ENCODE data around the gene PRDM15.

PRDM15 gene

DNA sequence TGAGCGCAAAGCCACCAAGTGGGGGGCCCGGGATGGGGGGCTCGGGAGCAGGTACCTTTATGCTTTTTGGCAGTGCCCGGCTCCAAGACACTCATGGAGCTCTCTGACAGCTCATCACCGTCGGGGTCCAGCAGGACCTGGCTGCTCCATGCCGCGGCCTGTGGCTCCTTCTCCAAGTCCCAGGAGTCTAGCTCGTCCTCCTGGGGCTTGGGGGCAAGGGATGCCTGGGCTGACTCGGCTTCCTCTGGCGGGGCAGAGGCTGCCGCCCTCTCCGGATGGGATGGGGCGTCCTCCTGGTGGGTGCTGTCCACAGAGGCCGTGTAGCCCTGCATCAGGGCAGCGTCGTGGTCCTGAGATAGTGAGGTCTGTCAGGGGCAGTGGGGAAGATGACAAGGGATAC, 19.9 kb upstream of the PRDM15 start:
- H3K27me3 ChIP-seq (ENCODE audit: control insufficient read depth in 2 of 2, insufficient read depth in 2 of 2, low read length in 2 of 2) = no peaks in the 10 kb centered on the region
- peaks cover 0 to 4% of the 10 kb centered on the region in 2 donors for H3K4me1 ChIP-seq (ENCODE audit: control insufficient read depth in 2 of 2, insufficient read depth in 2 of 2, low read length in 2 of 2)
- no peak overlapping the region for H3K9ac ChIP-seq (ENCODE audit: low read depth in 1 of 2, low read length in 2 of 2)
- no peak overlapping the region for H3K27ac ChIP-seq (ENCODE audit: low read depth in 2 of 2, low read length in 2 of 2)
- peaks cover 5 to 8% of the 10 kb centered on the region in 2 donors for H3K36me3 ChIP-seq (ENCODE audit: control insufficient read depth in 2 of 2, insufficient read depth in 2 of 2, low read length in 2 of 2)
- no peaks in the 10 kb centered on the region for H3K9me3 ChIP-seq (ENCODE audit: control insufficient read depth in 2 of 2, low read length in 2 of 2)
- H3K4me3 ChIP-seq (ENCODE audit: low read length in 2 of 2) = no peak overlapping the region

DNA sequence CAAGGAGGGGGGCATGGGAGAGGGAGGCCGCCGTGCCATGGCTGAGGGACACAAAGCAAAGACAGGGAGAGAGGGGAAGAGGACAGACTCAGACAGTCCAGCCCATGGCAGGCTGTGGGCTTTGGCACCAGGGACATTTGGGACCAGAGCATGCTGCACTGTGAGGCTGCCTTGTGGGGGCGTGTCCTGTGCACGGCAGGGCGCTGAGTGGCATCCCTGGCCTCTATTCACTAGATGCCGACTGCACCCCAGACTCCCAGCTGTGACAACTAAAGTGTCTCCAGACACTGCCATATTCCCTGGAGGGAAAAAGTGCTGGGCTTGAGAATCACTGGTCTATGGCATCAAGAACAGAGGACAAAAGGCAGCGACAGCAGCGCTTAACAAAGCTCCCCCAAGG, 18.6 kb upstream of the PRDM15 start:
- Histone ChIP-seq H3K9me3 (ENCODE audit: control insufficient read depth in 2 of 2, low read length in 2 of 2) (no peaks in the 10 kb centered on the region), H3K4me1 (ENCODE audit: control insufficient read depth in 2 of 2, insufficient read depth in 2 of 2, low read length in 2 of 2) (peaks cover 0 to 4% of the 10 kb centered on the region in 2 donors), H3K27ac (ENCODE audit: low read depth in 2 of 2, low read length in 2 of 2) (no peak overlapping the region), H3K9ac (ENCODE audit: low read depth in 1 of 2, low read length in 2 of 2) (no peak overlapping the region), H3K36me3 (ENCODE audit: control insufficient read depth in 2 of 2, insufficient read depth in 2 of 2, low read length in 2 of 2) (peaks cover 5 to 8% of the 10 kb centered on the region in 2 donors), H3K4me3 (ENCODE audit: low read length in 2 of 2) (no peak overlapping the region), H3K27me3 (ENCODE audit: control insufficient read depth in 2 of 2, insufficient read depth in 2 of 2, low read length in 2 of 2) (no peaks in the 10 kb centered on the region)

DNA sequence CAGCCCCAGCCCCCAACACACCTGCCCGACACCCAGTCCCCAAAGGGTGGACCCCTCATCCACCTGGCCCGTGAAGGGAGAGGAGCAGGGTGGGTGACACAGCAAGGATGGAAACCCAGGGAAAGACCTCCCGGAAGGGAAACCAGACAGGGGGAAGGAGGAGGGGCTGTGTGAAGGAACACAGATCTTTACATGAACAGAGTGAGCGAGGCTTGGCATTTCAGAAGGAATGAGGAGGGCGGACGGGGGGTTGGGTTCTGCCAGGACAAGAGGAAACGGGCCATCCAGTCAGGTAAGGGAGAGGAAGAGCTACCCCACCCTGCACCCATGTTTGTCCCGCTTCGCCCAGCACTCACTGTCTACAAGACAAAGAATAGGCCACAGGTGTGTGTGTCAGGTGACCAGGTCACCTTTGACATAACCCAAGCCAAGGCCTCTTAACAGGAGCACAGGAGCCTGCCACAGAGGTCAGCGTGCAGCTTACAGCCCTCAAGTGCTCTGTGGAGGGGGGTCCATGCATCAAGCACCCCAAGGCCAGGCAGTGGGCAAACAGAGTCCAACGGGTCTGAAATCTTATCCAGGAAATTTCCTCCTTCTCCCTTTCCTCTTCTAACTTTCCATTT, 18.0 kb upstream of the PRDM15 start:
- Histone ChIP-seq H3K36me3 (ENCODE audit: control insufficient read depth in 2 of 2, insufficient read depth in 2 of 2, low read length in 2 of 2) (peaks cover 5 to 7% of the 10 kb centered on the region in 2 donors), H3K27ac (ENCODE audit: low read depth in 2 of 2, low read length in 2 of 2) (no peak overlapping the region), H3K4me3 (ENCODE audit: low read length in 2 of 2) (no peak overlapping the region), H3K9ac (ENCODE audit: low read depth in 1 of 2, low read length in 2 of 2) (no peak overlapping the region), H3K27me3 (ENCODE audit: control insufficient read depth in 2 of 2, insufficient read depth in 2 of 2, low read length in 2 of 2) (no peaks in the 10 kb centered on the region), H3K4me1 (ENCODE audit: control insufficient read depth in 2 of 2, insufficient read depth in 2 of 2, low read length in 2 of 2) (peaks cover 0 to 4% of the 10 kb centered on the region in 2 donors), H3K9me3 (ENCODE audit: control insufficient read depth in 2 of 2, low read length in 2 of 2) (no peaks in the 10 kb centered on the region)

DNA sequence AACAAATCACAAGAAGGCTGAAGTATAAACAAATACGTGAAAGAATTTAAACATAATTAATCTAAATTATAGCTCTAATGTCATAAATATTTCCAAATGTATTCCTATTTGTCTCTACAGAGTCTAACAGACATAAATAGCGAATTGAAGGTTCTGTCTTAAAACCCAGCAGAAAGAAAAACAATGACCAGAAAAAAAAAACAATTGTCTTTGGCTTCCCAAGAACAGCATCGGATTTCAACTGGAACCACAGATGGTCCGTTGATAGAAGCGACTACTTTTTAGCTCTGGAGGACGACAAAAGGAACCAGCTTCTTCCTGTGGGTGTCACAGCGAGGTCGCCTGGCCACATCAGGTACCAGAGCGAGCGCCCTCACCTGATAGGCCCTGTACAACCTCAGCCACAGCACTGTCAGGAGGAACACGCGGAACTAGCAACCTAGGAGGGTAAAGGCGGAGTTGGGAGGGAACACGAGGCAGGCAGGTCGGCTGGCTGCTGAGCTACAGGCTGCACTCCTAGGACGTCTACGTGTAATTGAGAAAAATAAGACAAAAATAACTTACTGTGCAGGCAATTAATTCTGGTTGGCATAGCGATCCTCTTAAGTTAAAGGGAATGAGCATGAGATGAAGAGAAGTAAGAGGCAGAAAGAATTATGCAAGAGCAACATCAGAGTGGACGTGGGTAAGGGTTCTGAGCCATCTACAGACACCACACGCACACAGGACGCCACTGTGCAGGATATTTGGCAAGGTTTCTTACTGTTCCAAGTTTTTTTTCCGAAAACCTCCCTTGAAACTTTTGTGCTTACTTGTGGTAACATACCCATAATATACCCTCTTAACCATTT, 16.7 kb upstream of the PRDM15 start:
- Histone ChIP-seq H3K9me3 (ENCODE audit: control insufficient read depth in 2 of 2, low read length in 2 of 2) (no peaks in the 10 kb centered on the region), H3K36me3 (ENCODE audit: control insufficient read depth in 2 of 2, insufficient read depth in 2 of 2, low read length in 2 of 2) (peaks cover 3 to 5% of the 10 kb centered on the region in 2 donors), H3K4me3 (ENCODE audit: low read length in 2 of 2) (no peak overlapping the region), H3K4me1 (ENCODE audit: control insufficient read depth in 2 of 2, insufficient read depth in 2 of 2, low read length in 2 of 2) (peaks cover 0 to 4% of the 10 kb centered on the region in 2 donors), H3K27me3 (ENCODE audit: control insufficient read depth in 2 of 2, insufficient read depth in 2 of 2, low read length in 2 of 2) (no peaks in the 10 kb centered on the region), H3K9ac (ENCODE audit: low read depth in 1 of 2, low read length in 2 of 2) (no peak overlapping the region), H3K27ac (ENCODE audit: low read depth in 2 of 2, low read length in 2 of 2) (no peak overlapping the region)

DNA sequence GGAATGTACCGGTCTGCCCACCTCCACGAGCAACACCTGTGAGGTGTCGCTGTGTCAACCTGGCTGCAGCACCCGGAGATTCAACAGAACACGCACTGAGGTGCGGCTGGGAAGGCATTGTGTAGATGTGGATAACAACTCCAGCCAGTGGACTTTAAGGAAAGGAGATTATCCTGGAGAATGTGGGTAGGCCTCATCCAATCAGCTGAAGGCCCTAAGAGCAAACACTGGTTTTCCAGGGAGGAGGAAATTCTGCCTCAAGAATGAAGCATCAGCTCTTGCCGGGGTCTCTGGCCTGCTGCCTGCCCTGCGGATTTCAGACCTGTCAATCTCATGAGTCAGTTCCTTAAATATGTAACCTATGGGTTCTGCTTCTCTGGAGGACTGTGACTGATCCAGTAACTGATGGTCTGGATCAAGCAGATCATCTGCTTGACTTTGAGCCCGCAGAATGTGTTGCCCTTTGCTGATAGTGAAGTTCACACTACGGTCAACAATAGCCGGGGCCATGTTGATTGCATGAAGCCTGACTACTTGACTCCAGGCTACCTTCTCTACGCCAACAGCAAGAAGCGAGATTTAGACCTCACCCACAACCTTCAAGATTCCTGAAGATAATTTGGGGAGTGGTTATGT, 15.9 kb upstream of the PRDM15 start:
- peaks cover 0 to 4% of the 10 kb centered on the region in 2 donors for H3K4me1 ChIP-seq (ENCODE audit: control insufficient read depth in 2 of 2, insufficient read depth in 2 of 2, low read length in 2 of 2)
- H3K9ac ChIP-seq (ENCODE audit: low read depth in 1 of 2, low read length in 2 of 2) = no peak overlapping the region
- H3K36me3 ChIP-seq (ENCODE audit: control insufficient read depth in 2 of 2, insufficient read depth in 2 of 2, low read length in 2 of 2) = peaks cover 3 to 5% of the 10 kb centered on the region in 2 donors
- no peaks in the 10 kb centered on the region for H3K27me3 ChIP-seq (ENCODE audit: control insufficient read depth in 2 of 2, insufficient read depth in 2 of 2, low read length in 2 of 2)
- H3K4me3 ChIP-seq (ENCODE audit: low read length in 2 of 2) = no peak overlapping the region
- H3K9me3 ChIP-seq (ENCODE audit: control insufficient read depth in 2 of 2, low read length in 2 of 2) = no peaks in the 10 kb centered on the region
- no peak overlapping the region for H3K27ac ChIP-seq (ENCODE audit: low read depth in 2 of 2, low read length in 2 of 2)

DNA sequence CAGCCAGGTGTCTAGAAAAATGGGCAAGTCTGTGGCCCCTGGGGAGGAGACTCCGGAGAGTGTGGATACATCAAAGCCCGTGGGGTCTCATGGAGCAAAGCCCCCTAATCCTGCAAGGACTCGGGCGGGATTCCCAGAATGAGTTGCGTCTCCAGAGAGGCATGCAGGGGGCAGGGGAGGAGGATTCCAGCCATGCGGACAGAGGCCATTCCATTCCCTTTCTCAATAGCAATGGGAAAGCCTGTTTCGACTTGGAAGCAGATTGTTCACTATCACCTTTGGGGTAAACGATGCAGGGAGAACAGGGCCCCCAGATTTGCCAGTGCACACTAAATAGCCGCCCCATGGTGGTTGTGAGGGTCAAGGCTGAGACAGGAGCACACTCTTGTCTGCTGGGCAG, 15.4 kb upstream of the PRDM15 start:
- peaks cover 0 to 4% of the 10 kb centered on the region in 2 donors for H3K4me1 ChIP-seq (ENCODE audit: control insufficient read depth in 2 of 2, insufficient read depth in 2 of 2, low read length in 2 of 2)
- H3K4me3 ChIP-seq (ENCODE audit: low read length in 2 of 2) = no peak overlapping the region
- H3K9me3 ChIP-seq (ENCODE audit: control insufficient read depth in 2 of 2, low read length in 2 of 2) = no peaks in the 10 kb centered on the region
- H3K9ac ChIP-seq (ENCODE audit: low read depth in 1 of 2, low read length in 2 of 2) = no peak overlapping the region
- no peak overlapping the region for H3K27ac ChIP-seq (ENCODE audit: low read depth in 2 of 2, low read length in 2 of 2)
- peaks cover 3 to 5% of the 10 kb centered on the region in 2 donors for H3K36me3 ChIP-seq (ENCODE audit: control insufficient read depth in 2 of 2, insufficient read depth in 2 of 2, low read length in 2 of 2)
- H3K27me3 ChIP-seq (ENCODE audit: control insufficient read depth in 2 of 2, insufficient read depth in 2 of 2, low read length in 2 of 2) = no peaks in the 10 kb centered on the region

DNA sequence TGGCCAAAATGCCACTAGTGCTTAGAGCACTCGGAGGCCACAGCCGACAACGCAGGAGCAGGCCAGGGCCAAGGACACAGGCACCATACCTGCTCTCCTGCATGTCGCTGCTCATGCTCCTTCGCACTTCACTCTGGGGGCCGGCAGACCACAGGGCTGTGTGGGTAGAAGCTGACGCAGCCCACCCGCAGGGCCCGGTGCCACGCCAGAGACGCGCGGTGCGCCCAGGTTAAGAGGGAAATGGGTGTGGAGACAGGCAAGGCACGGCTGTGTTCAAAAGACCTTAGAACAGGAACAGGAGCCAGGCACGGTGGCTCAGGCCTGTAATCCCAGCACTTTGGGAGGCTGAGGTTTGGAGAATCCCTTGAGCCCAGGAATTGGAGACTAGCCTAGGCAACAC, 13.6 kb upstream of the PRDM15 start:
- H3K27me3 ChIP-seq (ENCODE audit: control insufficient read depth in 2 of 2, insufficient read depth in 2 of 2, low read length in 2 of 2) = no peaks in the 10 kb centered on the region
- peaks cover 3 to 5% of the 10 kb centered on the region in 2 donors for H3K36me3 ChIP-seq (ENCODE audit: control insufficient read depth in 2 of 2, insufficient read depth in 2 of 2, low read length in 2 of 2)
- H3K4me3 ChIP-seq (ENCODE audit: low read length in 2 of 2) = no peak overlapping the region
- no peaks in the 10 kb centered on the region for H3K9me3 ChIP-seq (ENCODE audit: control insufficient read depth in 2 of 2, low read length in 2 of 2)
- no peak overlapping the region for H3K9ac ChIP-seq (ENCODE audit: low read depth in 1 of 2, low read length in 2 of 2)
- H3K27ac ChIP-seq (ENCODE audit: low read depth in 2 of 2, low read length in 2 of 2) = no peak overlapping the region
- H3K4me1 ChIP-seq (ENCODE audit: control insufficient read depth in 2 of 2, insufficient read depth in 2 of 2, low read length in 2 of 2) = peaks cover 0 to 4% of the 10 kb centered on the region in 2 donors

DNA sequence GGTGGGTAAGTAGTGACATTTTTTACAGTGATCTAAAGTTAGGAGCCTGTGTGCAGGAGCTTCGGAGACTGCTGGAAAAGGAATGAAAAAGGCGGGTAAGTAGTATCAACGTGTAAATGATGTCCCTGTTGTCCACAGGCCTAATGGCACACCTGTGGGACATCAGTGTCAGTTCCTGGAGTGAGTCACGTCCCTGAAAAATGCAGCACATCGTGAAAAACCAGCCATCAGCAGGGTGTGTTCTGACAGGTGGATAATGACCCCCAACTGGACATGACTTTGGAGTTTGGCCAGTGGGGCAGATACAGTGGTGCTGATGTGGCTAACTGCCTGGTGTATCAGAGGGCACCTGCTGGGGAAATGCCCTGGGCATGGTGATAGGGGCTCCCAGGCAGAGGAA, 12.0 kb upstream of the PRDM15 start:
- no peak overlapping the region for H3K4me3 ChIP-seq (ENCODE audit: low read length in 2 of 2)
- no peak overlapping the region for H3K9ac ChIP-seq (ENCODE audit: low read depth in 1 of 2, low read length in 2 of 2)
- H3K27me3 ChIP-seq (ENCODE audit: control insufficient read depth in 2 of 2, insufficient read depth in 2 of 2, low read length in 2 of 2) = no peaks in the 10 kb centered on the region
- H3K27ac ChIP-seq (ENCODE audit: low read depth in 2 of 2, low read length in 2 of 2) = no peak overlapping the region
- H3K4me1 ChIP-seq (ENCODE audit: control insufficient read depth in 2 of 2, insufficient read depth in 2 of 2, low read length in 2 of 2) = peaks cover 0 to 4% of the 10 kb centered on the region in 2 donors
- peaks cover 3 to 5% of the 10 kb centered on the region in 2 donors for H3K36me3 ChIP-seq (ENCODE audit: control insufficient read depth in 2 of 2, insufficient read depth in 2 of 2, low read length in 2 of 2)
- H3K9me3 ChIP-seq (ENCODE audit: control insufficient read depth in 2 of 2, low read length in 2 of 2) = no peaks in the 10 kb centered on the region

DNA sequence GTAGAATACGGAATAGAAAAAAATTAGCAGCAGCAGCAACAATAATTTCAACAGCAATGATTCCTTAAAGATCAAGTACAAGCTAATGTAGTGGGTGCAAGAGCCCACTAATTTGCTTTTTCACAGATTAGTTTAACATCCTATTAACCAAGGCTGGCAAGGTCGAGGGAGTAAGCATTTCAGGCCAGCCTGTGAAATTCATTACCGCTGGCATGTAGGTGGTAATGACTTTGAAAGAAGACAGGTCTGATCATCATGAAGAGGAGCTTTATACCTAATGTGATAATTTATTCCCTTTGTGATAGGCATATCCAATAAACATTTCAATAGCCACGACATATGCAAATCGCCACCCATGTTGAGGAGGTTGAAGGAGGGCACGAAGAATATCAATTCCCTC, 11.2 kb upstream of the PRDM15 start:
- peaks cover 0 to 2% of the 10 kb centered on the region in 2 donors for H3K36me3 ChIP-seq (ENCODE audit: control insufficient read depth in 2 of 2, insufficient read depth in 2 of 2, low read length in 2 of 2)
- no peaks in the 10 kb centered on the region for H3K27me3 ChIP-seq (ENCODE audit: control insufficient read depth in 2 of 2, insufficient read depth in 2 of 2, low read length in 2 of 2)
- no peak overlapping the region for H3K9ac ChIP-seq (ENCODE audit: low read depth in 1 of 2, low read length in 2 of 2)
- H3K27ac ChIP-seq (ENCODE audit: low read depth in 2 of 2, low read length in 2 of 2) = no peak overlapping the region
- no peaks in the 10 kb centered on the region for H3K9me3 ChIP-seq (ENCODE audit: control insufficient read depth in 2 of 2, low read length in 2 of 2)
- H3K4me1 ChIP-seq (ENCODE audit: control insufficient read depth in 2 of 2, insufficient read depth in 2 of 2, low read length in 2 of 2) = no peaks in the 10 kb centered on the region
- no peak overlapping the region for H3K4me3 ChIP-seq (ENCODE audit: low read length in 2 of 2)

DNA sequence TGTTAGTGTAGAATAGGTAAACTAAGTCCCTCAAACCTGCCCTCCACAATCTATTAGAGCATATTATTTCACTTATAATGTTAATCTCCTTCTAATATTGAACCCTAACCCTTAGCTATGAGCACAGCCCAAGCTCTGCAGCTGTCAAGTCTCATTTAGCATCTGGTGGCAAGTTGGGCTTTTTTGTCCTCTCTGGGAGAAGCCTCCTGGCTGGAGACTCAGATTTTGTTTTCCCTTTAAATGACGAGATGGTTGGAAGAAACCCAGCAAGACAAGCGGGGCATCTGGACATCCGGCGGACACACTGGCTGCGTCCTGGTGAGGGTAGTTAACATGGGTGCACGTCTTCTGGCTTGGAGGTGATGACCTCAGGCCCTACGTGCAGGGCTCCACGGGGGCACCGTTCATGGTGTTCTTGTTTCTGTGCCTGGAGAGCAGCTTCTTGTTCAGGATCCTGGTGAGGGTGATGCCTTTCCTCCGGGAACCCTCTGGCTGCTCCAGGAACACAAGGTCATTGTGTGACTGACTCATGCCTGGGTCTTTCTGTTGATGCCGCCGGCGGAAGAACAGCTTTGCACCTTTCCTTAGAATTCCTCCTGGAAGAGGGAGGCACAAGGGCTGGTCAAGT, 9.7 kb upstream of the PRDM15 start:
- Histone ChIP-seq H3K4me1 (ENCODE audit: control insufficient read depth in 2 of 2, insufficient read depth in 2 of 2, low read length in 2 of 2) (no peaks in the 10 kb centered on the region), H3K4me3 (ENCODE audit: low read length in 2 of 2) (no peak overlapping the region), H3K9me3 (ENCODE audit: control insufficient read depth in 2 of 2, low read length in 2 of 2) (no peaks in the 10 kb centered on the region), H3K27ac (ENCODE audit: low read depth in 2 of 2, low read length in 2 of 2) (no peak overlapping the region), H3K27me3 (ENCODE audit: control insufficient read depth in 2 of 2, insufficient read depth in 2 of 2, low read length in 2 of 2) (no peaks in the 10 kb centered on the region), H3K9ac (ENCODE audit: low read depth in 1 of 2, low read length in 2 of 2) (no peak overlapping the region), H3K36me3 (ENCODE audit: control insufficient read depth in 2 of 2, insufficient read depth in 2 of 2, low read length in 2 of 2) (peaks cover 0 to 2% of the 10 kb centered on the region in 2 donors)
